GM23248 (cell line): ENCODE results near the gene TEX52.

Source experiments
- EZH2 ChIP-seq: fragments of 200-600 bp; sonication (generic); IDR thresholded peaks from 2 replicates; pipeline ENCODE4 v1.6.1; 2018; ENCODE audit warnings: antibody characterized with exemption, mild to moderate bottlenecking; ENCODE audit not compliant: insufficient read depth, poor library complexity, severe bottlenecking
- EZH2phosphoT487 ChIP-seq: fragments of 200-600 bp; sonication (generic); IDR thresholded peaks from 2 replicates; pipeline ENCODE4 v1.6.1; 2018; ENCODE audit warnings: antibody characterized with exemption, moderate library complexity, mild to moderate bottlenecking, low read depth; ENCODE audit not compliant: insufficient read depth

GRCh38 chr12:2892246-2892645 is 35.4 kb upstream of the TEX52 start:
- TF ChIP-seq EZH2 (no peak), EZH2phosphoT487 (no peak)
